DOHH2 (cell line): Measurements from ENCODE around the gene SCYL3.

ENCODE experiments used
- H3F3A ChIP-seq: fragments of 200-600 bp; sonication (generic), shearing (Covaris generic); 2 replicates; pipeline ENCODE4 v1.6.0; 2016; ENCODE audit warnings: antibody characterized with exemption, mild to moderate bottlenecking; ENCODE audit not compliant: control insufficient read depth, insufficient read depth
- H3K27ac ChIP-seq: fragments of 200-600 bp; sonication (generic); 2 replicates; pipeline ENCODE4 v1.5.1; 2014; ENCODE audit warnings: low read depth, mild to moderate bottlenecking, low read length, moderate library complexity
- H3K27me3 ChIP-seq: fragments of 200-600 bp; sonication (generic); 2 replicates; pipeline ENCODE4 v1.6.1; 2014; ENCODE audit warnings: mild to moderate bottlenecking, low read length, mixed read lengths; ENCODE audit not compliant: control insufficient read depth
- H3K36me3 ChIP-seq: fragments of 200-600 bp; sonication (generic); 2 replicates; pipeline ENCODE4 v1.6.1; 2014; ENCODE audit warnings: mild to moderate bottlenecking, low read length, moderate library complexity, mixed read lengths; ENCODE audit not compliant: control insufficient read depth
- H3K4me1 ChIP-seq: fragments of 200-600 bp; sonication (generic); 2 replicates; pipeline ENCODE4 v1.6.1; 2014; ENCODE audit warnings: mild to moderate bottlenecking, low read length, mixed read lengths; ENCODE audit not compliant: control insufficient read depth
- H3K4me2 ChIP-seq: fragments of 200-600 bp; sonication (generic); 2 replicates; pipeline ENCODE4 v1.6.0; 2014; ENCODE audit warnings: mild to moderate bottlenecking, low read length, moderate library complexity
- H3K4me3 ChIP-seq: fragments of 200-600 bp; sonication (generic); 2 replicates; pipeline ENCODE4 v1.5.1; 2014; ENCODE audit warnings: mild to moderate bottlenecking, low read length, mixed read lengths
- H3K79me2 ChIP-seq: fragments of 200-600 bp; sonication (generic); 2 replicates; pipeline ENCODE4 v1.6.1; 2014; ENCODE audit warnings: mild to moderate bottlenecking, low read length, mixed read lengths; ENCODE audit not compliant: control insufficient read depth
- H3K9me2 ChIP-seq: fragments of 200-600 bp; sonication (generic); replicated peaks from 2 replicates; pipeline ENCODE4 v1.6.1; 2014; ENCODE audit warnings: mild to moderate bottlenecking, low read length, mixed read lengths; ENCODE audit not compliant: control insufficient read depth
- H3K9me3 ChIP-seq: fragments of 200-600 bp; sonication (generic); 2 replicates; pipeline ENCODE4 v1.6.1; 2014; ENCODE audit warnings: antibody characterized with exemption, low read length, mixed read lengths; ENCODE audit not compliant: control insufficient read depth, insufficient read depth
- H4K20me1 ChIP-seq: fragments of 200-600 bp; sonication (generic); 2 replicates; pipeline ENCODE4 v1.6.0; 2014; ENCODE audit warnings: low read depth, mild to moderate bottlenecking, antibody characterized with exemption, low read length, moderate library complexity; ENCODE audit not compliant: control insufficient read depth, insufficient read depth
- EZH2phosphoT487 ChIP-seq: fragments of 200-600 bp; sonication (generic); IDR thresholded peaks from 2 replicates; pipeline ENCODE4 v1.6.1; 2017; ENCODE audit warnings: borderline replicate concordance, mild to moderate bottlenecking, antibody characterized with exemption, low read length, moderate library complexity, mixed read lengths
- TF ChIP-seq, protein P1 (sequence below): fragments of 200-600 bp; sonication (generic); IDR thresholded peaks from one replicate; pipeline ENCODE4 v1.5.1; 2014; ENCODE audit warnings: antibody characterized with exemption, mild to moderate bottlenecking, low read depth, low read length; ENCODE audit not compliant: poor library complexity, severe bottlenecking

The SCYL3 gene

GRCh38 chr1:169834869-169835268 lies 58.8 kb downstream of the SCYL3 start:
- no peaks in the 10 kb centered on the region; the same call in 1 of the 2 replicates for H3K9me3 ChIP-seq
- peaks cover 96% of the 10 kb centered on the region for H3K36me3 ChIP-seq
- no peaks in the 10 kb centered on the region for H3K9me2 ChIP-seq
- peaks cover 13% of the 10 kb centered on the region for H3K79me2 ChIP-seq
- H3K27me3 ChIP-seq = no peaks in the 10 kb centered on the region
- TF ChIP-seq EZH2phosphoT487 = no peak
- TF ChIP-seq, protein P1, sequence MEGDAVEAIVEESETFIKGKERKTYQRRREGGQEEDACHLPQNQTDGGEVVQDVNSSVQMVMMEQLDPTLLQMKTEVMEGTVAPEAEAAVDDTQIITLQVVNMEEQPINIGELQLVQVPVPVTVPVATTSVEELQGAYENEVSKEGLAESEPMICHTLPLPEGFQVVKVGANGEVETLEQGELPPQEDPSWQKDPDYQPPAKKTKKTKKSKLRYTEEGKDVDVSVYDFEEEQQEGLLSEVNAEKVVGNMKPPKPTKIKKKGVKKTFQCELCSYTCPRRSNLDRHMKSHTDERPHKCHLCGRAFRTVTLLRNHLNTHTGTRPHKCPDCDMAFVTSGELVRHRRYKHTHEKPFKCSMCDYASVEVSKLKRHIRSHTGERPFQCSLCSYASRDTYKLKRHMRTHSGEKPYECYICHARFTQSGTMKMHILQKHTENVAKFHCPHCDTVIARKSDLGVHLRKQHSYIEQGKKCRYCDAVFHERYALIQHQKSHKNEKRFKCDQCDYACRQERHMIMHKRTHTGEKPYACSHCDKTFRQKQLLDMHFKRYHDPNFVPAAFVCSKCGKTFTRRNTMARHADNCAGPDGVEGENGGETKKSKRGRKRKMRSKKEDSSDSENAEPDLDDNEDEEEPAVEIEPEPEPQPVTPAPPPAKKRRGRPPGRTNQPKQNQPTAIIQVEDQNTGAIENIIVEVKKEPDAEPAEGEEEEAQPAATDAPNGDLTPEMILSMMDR = no peak
- no peaks in the 10 kb centered on the region for H4K20me1 ChIP-seq
- no peak overlapping the region for H3K4me3 ChIP-seq
- H3K27ac ChIP-seq = no peak overlapping the region
- H3F3A ChIP-seq = peaks cover 6% of the 10 kb centered on the region; the same call in 1 of the 2 replicates
- H3K4me2 ChIP-seq = no peak overlapping the region
- H3K4me1 ChIP-seq = peaks cover 8% of the 10 kb centered on the region; the same call in 1 of the 2 replicates

GRCh38 chr1:169833179-169833901 lies 60.4 kb downstream of the SCYL3 start:
- no peaks in the 10 kb centered on the region for H3K27me3 ChIP-seq
- no peaks in the 10 kb centered on the region for H4K20me1 ChIP-seq
- H3K9me3 ChIP-seq = no peaks in the 10 kb centered on the region
- no peak for TF ChIP-seq EZH2phosphoT487
- TF ChIP-seq, protein P1 = no peak
- no peak overlapping the region for H3K4me3 ChIP-seq
- H3K4me2 ChIP-seq = no peak overlapping the region
- H3F3A ChIP-seq = peaks cover 6% of the 10 kb centered on the region; the same call in 1 of the 2 replicates
- H3K9me2 ChIP-seq = no peaks in the 10 kb centered on the region
- peaks cover 96% of the 10 kb centered on the region for H3K36me3 ChIP-seq
- no peaks in the 10 kb centered on the region for H3K79me2 ChIP-seq
- H3K4me1 ChIP-seq = peaks cover 8% of the 10 kb centered on the region; the same call in 1 of the 2 replicates
- no peak overlapping the region for H3K27ac ChIP-seq

- TF ChIP-seq, protein P1 = no peak
- no peak for TF ChIP-seq EZH2phosphoT487
- Histone ChIP-seq H3K4me2 (no peak overlapping the region), H3K4me1 (no peaks in the 10 kb centered on the region), H3K27ac (no peak overlapping the region), H3K9me2 (no peaks in the 10 kb centered on the region), H3K4me3 (no peak overlapping the region), H3K9me3 (no peaks in the 10 kb centered on the region), H4K20me1 (no peaks in the 10 kb centered on the region), H3F3A (no peaks in the 10 kb centered on the region), H3K79me2 (no peaks in the 10 kb centered on the region), H3K27me3 (no peaks in the 10 kb centered on the region), H3K36me3 (peaks cover 88% of the 10 kb centered on the region)
Measured at GRCh38 chr1:169829671-169830070, 64.0 kb downstream of the SCYL3 start.
